Gastroesophageal sphincter (tissue), 3 donors: ENCODE results near the gene RASL10B.

ENCODE experiments used
- CTCF ChIP-seq, 4 experiments: fragments of 200-600 bp in 2 of 4; fragments of 450-650 bp in 2 of 4; sonication (generic) in 1 of 4; IDR thresholded peaks; one replicate each; pipeline ENCODE4 v1.5.1; 2017 to 2019; ENCODE audit warnings: antibody characterized with exemption in 4 of 4, mild to moderate bottlenecking in 2 of 4, moderate library complexity in 2 of 4
- POLR2A ChIP-seq, 2 donors: fragments of 450-650 bp; IDR thresholded peaks; one replicate each; pipeline ENCODE4 v1.6.1; 2017; ENCODE audit warnings: antibody characterized with exemption in 2 of 2, mild to moderate bottlenecking in 2 of 2, moderate library complexity in 1 of 2

- no peak for TF ChIP-seq CTCF (IDR thresholded peaks at IDR 0.05)
- TF ChIP-seq POLR2A (IDR thresholded peaks at IDR 0.05) = no peak
Measured at GRCh38 chr17:35683591-35683990, 47.8 kb upstream of the RASL10B start.
